ENCODE data around the gene C1orf35. TPM values are rescaled to one million over a fixed set of nuclear protein-coding genes. Genes with fewer than 3 reads are reported as not detected.

C1orf35 gene
- total RNA-seq, 1 donor = 5.4 TPM

GRCh38 chr1:228062085-228062791 lies 40.9 kb downstream of the C1orf35 start:
- no peaks in the 10 kb centered on the region for H3K4me1 ChIP-seq (ENCODE audit: insufficient read depth, low read length)
- TF ChIP-seq CTCF (IDR thresholded peaks at IDR 0.05; ENCODE audit: extremely low read depth, low read depth, low read length) = no peak
- no peaks in the 10 kb centered on the region for H4K20me1 ChIP-seq (ENCODE audit: insufficient read depth, low read length)
- H2AFZ ChIP-seq (ENCODE audit: low read length) = no peak overlapping the region
- no peaks in the 10 kb centered on the region for H3K36me3 ChIP-seq (ENCODE audit: insufficient read depth, low read length)
- no peak overlapping the region for H3K4me3 ChIP-seq (ENCODE audit: insufficient read depth, low read length)
- no peaks in the 10 kb centered on the region for H3K79me2 ChIP-seq (ENCODE audit: insufficient read depth, low read length)
- H3K27ac ChIP-seq (ENCODE audit: low read depth, low read length) = no peak overlapping the region
- no peaks in the 10 kb centered on the region for H3K9me3 ChIP-seq (ENCODE audit: low read depth, low read length)
- H3K4me2 ChIP-seq (ENCODE audit: insufficient read depth, low read length) = no peak overlapping the region
- peaks cover 48% of the 10 kb centered on the region for H3K27me3 ChIP-seq (ENCODE audit: insufficient read depth, low read length)
- DNase-seq (ENCODE audit: insufficient read length, low spot score, missing footprints) = peak; percentile 83

GRCh38 chr1:228061411-228062084 lies 41.6 kb downstream of the C1orf35 start:
- no peaks in the 10 kb centered on the region for H3K9me3 ChIP-seq (ENCODE audit: low read depth, low read length)
- peaks cover 47% of the 10 kb centered on the region for H3K27me3 ChIP-seq (ENCODE audit: insufficient read depth, low read length)
- H3K4me3 ChIP-seq (ENCODE audit: insufficient read depth, low read length) = no peak overlapping the region
- H3K27ac ChIP-seq (ENCODE audit: low read depth, low read length) = no peak overlapping the region
- DNase-seq (ENCODE audit: insufficient read length, low spot score, missing footprints) = peak; percentile 74
- no peaks in the 10 kb centered on the region for H3K79me2 ChIP-seq (ENCODE audit: insufficient read depth, low read length)
- no peak overlapping the region for H2AFZ ChIP-seq (ENCODE audit: low read length)
- no peaks in the 10 kb centered on the region for H3K36me3 ChIP-seq (ENCODE audit: insufficient read depth, low read length)
- H3K4me2 ChIP-seq (ENCODE audit: insufficient read depth, low read length) = no peak overlapping the region
- H3K4me1 ChIP-seq (ENCODE audit: insufficient read depth, low read length) = no peaks in the 10 kb centered on the region
- no peaks in the 10 kb centered on the region for H4K20me1 ChIP-seq (ENCODE audit: insufficient read depth, low read length)
- no peak for TF ChIP-seq CTCF (IDR thresholded peaks at IDR 0.05; ENCODE audit: extremely low read depth, low read depth, low read length)

- Histone ChIP-seq H3K79me2 (ENCODE audit: insufficient read depth, low read length) (no peaks in the 10 kb centered on the region), H3K4me2 (ENCODE audit: insufficient read depth, low read length) (no peak overlapping the region), H3K4me1 (ENCODE audit: insufficient read depth, low read length) (no peaks in the 10 kb centered on the region), H3K4me3 (ENCODE audit: insufficient read depth, low read length) (no peak overlapping the region), H3K27ac (ENCODE audit: low read depth, low read length) (no peak overlapping the region), H3K27me3 (ENCODE audit: insufficient read depth, low read length) (peaks cover 54% of the 10 kb centered on the region), H3K36me3 (ENCODE audit: insufficient read depth, low read length) (no peaks in the 10 kb centered on the region), H3K9me3 (ENCODE audit: low read depth, low read length) (no peaks in the 10 kb centered on the region), H4K20me1 (ENCODE audit: insufficient read depth, low read length) (no peaks in the 10 kb centered on the region), H2AFZ (ENCODE audit: low read length) (no peak overlapping the region)
- peak; percentile 92 for DNase-seq (ENCODE audit: insufficient read length, low spot score, missing footprints)
- TF ChIP-seq CTCF (IDR thresholded peaks at IDR 0.05; ENCODE audit: extremely low read depth, low read depth, low read length) = no peak
Observed at GRCh38 chr1:228060458-228061190, 42.5 kb downstream of the C1orf35 start.

Data from osteoblast (primary cell).